ENCODE measurements around the gene AURKA. TPM values are rescaled to one million over a fixed set of nuclear protein-coding genes. Genes with fewer than 3 reads are reported as not detected.
"Not testable (repeated sequence)": the region's sequence is repeated elsewhere in the genome, so short reads cannot be mapped to it uniquely, and the experiment has no call there.

AURKA gene
- polyA plus RNA-seq, 3 donors from 2014 or later = 1.1 to 2.2 (median 1.8) TPM

DNA sequence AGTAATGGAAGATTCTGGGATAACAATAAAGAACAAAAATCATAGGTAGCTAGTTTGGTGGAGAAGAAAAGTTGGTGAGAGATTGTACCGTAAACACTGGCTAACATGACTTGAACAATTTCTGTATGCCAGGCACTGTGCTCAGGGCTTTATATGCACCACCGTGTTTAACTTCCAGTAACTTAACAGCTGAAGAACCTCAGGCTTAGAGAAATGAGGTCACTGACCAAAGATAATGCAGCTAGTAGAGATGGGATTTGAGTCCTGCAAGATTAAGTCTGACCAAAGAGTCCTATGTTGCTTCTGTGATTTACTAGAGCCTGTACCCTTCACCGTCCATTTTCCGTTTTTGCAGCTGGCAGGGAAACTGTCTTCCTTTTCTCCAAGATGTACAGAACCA lies 3.2 kb upstream of the AURKA start:
- H3K4me3 Mint-ChIP-seq = no peak overlapping the region
- H3K4me1 Mint-ChIP-seq = peaks cover 5 to 25% of the 10 kb centered on the region in 2 donors
- H3K27me3 Mint-ChIP-seq (ENCODE audit: low read depth in 3 of 3) = no peaks in the 10 kb centered on the region
- peaks cover 18 to 35% (median 19%) of the 10 kb centered on the region in 3 donors for H3K36me3 Mint-ChIP-seq
- no peak for DNase-seq
- no peaks in the 10 kb centered on the region for H3K9me3 Mint-ChIP-seq
- H3K27ac Mint-ChIP-seq = peak overlapping the region in 2 of 6 donors; percentile 55

DNA sequence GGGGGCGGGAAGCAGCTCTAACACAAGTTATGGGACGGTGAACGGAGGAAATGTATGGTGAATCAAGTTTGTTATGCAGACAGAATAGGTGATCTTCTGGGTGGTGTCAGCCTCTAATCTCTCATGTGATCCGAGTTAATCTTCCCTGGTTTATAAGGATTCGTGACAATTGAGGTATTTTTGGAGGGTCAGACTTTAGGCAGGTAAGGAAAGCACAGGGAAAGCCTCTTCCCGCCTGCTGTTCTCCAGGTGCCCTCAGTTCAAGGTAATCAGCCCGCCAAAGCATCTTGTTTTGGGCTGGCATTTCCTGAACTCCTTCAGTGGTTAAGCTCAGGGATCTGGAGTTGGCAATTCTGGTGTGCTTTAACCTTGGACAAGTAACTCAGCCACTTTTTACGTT lies 1.6 kb upstream of the AURKA start:
- H3K4me3 Mint-ChIP-seq = no peak overlapping the region
- peaks cover 16 to 26% (median 18%) of the 10 kb centered on the region in 3 donors for H3K36me3 Mint-ChIP-seq
- H3K27ac Mint-ChIP-seq = peak overlapping the region in 1 of 6 donors; percentile 70
- no peaks in the 10 kb centered on the region for H3K27me3 Mint-ChIP-seq (ENCODE audit: low read depth in 3 of 3)
- H3K9me3 Mint-ChIP-seq = no peaks in the 10 kb centered on the region
- peaks cover 0 to 23% of the 10 kb centered on the region in 2 donors for H3K4me1 Mint-ChIP-seq
- DNase-seq = no peak

DNA sequence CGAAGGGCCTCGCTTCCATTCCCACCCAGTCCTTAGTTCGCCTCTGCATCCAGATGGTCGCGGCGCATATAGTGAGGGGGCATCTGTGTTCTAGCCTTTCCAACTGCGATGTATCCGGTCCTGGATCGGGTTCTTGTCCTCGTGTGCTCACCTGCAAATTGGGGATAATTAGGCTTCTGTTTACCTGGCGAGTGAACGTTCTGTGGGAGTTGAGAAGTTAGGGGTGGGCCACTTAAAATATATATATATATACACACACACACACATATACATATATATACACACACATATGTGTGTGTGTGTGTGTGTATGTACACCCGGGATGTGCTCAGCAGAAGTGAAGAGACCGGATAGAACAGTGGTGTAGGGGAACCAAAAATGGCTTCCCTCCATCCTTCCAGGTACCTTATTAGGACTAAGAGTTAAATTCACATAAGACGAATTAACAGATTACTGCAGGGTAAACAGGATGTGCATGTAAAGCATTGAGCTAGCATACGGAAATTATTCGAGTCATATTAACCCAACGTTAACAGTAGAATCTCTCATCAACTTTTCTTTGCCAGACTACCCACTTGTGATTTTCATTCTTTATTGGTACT lies 967 bp upstream of the AURKA start:
- H3K27me3 Mint-ChIP-seq (ENCODE audit: low read depth in 3 of 3) = no peaks in the 10 kb centered on the region
- peaks cover 0 to 23% of the 10 kb centered on the region in 2 donors for H3K4me1 Mint-ChIP-seq
- peak overlapping the region in 1 of 6 donors; percentile 70 for H3K27ac Mint-ChIP-seq
- H3K36me3 Mint-ChIP-seq = peaks cover 16 to 23% (median 18%) of the 10 kb centered on the region in 3 donors
- no peak overlapping the region for H3K4me3 Mint-ChIP-seq
- peak in 1 of 3 donors; percentile 11 for DNase-seq
- H3K9me3 Mint-ChIP-seq = no peaks in the 10 kb centered on the region

DNA sequence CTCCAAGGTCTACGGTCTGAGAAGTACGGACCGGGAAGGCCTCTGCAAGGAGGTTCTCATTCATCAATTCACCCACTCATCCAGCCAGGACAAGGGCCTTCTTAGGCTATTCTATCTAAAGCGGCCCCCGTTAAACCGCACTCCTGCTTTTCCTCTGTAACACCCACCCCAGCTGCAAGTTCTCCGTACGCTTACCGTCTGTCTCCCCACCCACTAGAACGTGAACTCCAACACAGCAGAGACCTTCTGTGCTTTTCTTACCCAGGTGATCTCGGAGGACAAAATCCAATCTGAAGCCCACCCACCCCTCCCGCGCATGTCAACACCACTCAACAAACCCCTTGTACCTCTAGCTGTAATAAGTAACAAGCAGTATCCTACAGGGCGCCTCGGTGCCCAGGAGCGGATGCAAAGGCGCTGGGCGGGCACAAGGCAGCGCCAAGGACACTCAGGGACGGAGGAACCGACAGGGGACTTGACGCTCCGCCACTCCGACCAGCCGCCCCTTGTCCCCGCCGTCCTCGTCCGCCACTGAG lies 351 bp downstream of the AURKA start:
- H3K36me3 Mint-ChIP-seq = peaks cover 11 to 14% (median 11%) of the 10 kb centered on the region in 3 donors
- no peak overlapping the region for H3K4me3 Mint-ChIP-seq
- H3K27ac Mint-ChIP-seq = no peak overlapping the region
- H3K4me1 Mint-ChIP-seq = peaks cover 0 to 23% of the 10 kb centered on the region in 2 donors
- H3K27me3 Mint-ChIP-seq (ENCODE audit: low read depth in 3 of 3) = no peaks in the 10 kb centered on the region
- H3K9me3 Mint-ChIP-seq = no peaks in the 10 kb centered on the region
- no peak for DNase-seq

DNA sequence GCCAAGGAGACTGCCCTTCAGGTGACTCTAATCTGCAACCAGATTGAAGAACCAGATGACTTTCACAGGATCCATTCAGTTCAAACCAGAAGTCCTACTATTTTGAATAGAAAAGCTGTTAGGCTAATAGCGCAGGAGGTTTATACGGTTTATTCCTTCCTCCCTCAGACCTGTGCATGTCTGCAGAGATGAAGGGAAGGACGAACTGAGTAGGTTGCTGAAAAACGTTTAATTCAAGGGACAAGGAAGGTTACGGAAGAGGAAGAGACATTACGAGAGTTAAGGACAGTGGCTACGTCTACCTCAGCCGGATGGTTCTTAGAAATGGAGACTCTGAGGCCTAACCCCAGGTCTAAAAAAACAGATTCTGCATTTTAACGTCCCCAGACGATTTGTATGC lies 978 bp downstream of the AURKA start:
- Mint-ChIP-seq H3K4me3 (no peak overlapping the region), H3K27ac (peak overlapping the region in 2 of 6 donors; percentile 60 to 85), H3K9me3 (no peaks in the 10 kb centered on the region), H3K4me1 (peaks cover 0 to 23% of the 10 kb centered on the region in 2 donors), H3K36me3 (peaks cover 11 to 17% (median 11%) of the 10 kb centered on the region in 3 donors), H3K27me3 (ENCODE audit: low read depth in 3 of 3) (no peaks in the 10 kb centered on the region)
- DNase-seq = no peak

DNA sequence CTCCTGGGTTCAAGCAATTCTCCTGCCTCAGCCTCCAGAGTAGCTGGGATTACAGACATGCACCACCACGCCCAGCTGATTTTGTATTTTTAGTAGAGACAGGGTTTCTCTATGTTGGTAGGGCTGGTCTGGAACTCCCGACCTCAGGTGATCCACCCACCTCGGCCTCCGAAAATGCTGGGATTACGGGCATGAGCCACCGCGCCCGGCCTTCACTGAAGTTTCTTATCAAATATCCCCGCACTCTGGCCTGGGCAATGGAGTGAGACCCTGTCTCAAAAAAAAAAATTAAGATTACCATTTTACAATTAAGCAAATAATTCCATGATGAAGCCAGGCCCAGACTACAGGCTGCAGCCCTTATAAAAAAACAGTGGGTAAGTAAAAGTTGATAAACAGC lies 1.6 kb downstream of the AURKA start:
- not testable (repeated sequence) for H3K27ac Mint-ChIP-seq; H3K27me3 Mint-ChIP-seq (ENCODE audit: low read depth in 3 of 3); DNase-seq; H3K9me3 Mint-ChIP-seq; H3K4me3 Mint-ChIP-seq
- Mint-ChIP-seq H3K4me1 (peaks cover 0 to 23% of the 10 kb centered on the region in 2 donors), H3K36me3 (peaks cover 9 to 11% (median 9%) of the 10 kb centered on the region in 3 donors)

DNA sequence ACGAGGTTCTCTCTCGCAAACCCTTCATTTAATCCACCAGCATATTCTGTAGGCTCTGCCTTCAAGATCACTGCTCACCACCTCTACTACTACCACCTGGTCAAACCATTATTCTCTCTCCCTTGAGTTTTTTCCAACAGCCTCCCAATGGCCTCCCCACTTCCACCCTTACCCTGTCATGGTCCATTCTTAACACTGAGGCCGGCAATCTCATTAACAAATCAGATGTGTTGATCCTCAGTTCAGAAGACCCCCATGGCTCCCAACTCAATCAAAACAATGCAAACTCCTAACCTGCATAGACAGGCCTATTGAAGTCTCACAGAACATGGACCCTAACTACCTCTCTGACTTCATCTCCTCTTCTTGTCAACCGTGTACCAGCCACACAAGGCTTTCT lies 2.2 kb downstream of the AURKA start:
- Mint-ChIP-seq H3K27ac (peak overlapping the region in 1 of 6 donors; percentile 13), H3K4me1 (peaks cover 0 to 20% of the 10 kb centered on the region in 2 donors), H3K27me3 (ENCODE audit: low read depth in 3 of 3) (no peaks in the 10 kb centered on the region), H3K36me3 (peaks cover 8% of the 10 kb centered on the region in 3 donors), H3K4me3 (peak overlapping the region in 1 of 5 donors; percentile 8), H3K9me3 (no peaks in the 10 kb centered on the region)
- no peak for DNase-seq

DNA sequence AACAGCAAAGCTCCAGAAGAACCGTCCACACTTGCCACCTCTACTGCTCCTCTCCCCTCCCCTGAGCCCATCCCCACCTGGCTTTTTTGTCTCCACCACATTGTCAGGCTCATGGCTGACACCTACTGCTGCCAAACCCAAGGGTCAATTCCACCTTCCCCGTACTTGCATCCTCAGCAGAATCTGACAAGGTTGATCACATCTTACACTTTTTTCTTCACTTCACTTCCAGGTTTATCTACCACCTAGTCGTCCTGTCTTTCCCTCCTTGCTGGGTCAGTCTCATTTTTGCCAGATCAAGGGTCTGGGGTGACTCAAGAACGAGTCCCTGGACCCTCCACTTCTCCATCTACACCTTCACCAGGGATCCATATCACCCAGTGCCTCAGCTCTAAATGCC lies 3.1 kb downstream of the AURKA start:
- Mint-ChIP-seq H3K36me3 (peaks cover 8% of the 10 kb centered on the region in 3 donors), H3K4me1 (peaks cover 0 to 15% of the 10 kb centered on the region in 2 donors), H3K9me3 (no peaks in the 10 kb centered on the region), H3K27ac (no peak overlapping the region), H3K27me3 (ENCODE audit: low read depth in 3 of 3) (no peaks in the 10 kb centered on the region), H3K4me3 (no peak overlapping the region)
- DNase-seq = no peak

DNA sequence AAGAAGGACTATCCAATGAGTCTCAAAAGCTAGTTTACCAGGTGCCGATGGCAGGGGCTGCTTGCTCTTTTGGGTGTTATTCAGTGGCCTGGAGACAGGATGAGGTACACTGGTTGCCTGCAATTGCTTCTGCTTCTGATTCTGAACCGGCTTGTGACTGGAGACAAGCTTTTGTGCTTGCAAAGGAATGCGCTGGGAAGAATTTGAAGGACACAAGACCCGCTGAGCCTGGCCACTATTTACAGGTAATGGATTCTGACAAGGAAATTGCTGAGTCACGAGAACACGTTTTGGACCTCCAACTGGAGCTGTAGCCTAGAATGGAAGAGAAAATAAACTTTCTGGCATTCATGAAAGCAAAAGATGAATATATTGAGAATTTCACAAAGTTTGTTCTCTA lies 5.8 kb downstream of the AURKA start:
- Mint-ChIP-seq H3K4me1 (peaks cover 0 to 6% of the 10 kb centered on the region in 2 donors), H3K4me3 (no peak overlapping the region)

DNA sequence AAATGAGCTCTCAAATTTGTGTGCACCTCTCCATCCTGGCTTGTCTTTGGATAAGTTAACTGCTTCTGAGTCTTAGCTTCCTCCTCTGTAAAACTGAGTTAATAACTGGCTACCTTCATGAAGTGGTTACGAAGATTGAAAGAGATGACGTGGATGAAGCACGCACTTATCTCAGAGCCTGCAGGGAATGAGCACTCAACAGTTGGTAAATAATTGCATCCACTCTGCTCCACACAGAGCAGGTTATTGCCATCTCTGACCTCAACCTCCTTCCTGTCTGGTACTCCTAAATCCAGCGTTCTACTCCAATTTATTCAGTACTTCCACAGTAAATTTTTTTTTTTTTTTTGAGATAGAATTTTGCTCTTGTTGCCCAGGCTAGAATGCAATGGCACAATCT lies 6.9 kb downstream of the AURKA start:
- peaks cover 0 to 1% of the 10 kb centered on the region in 2 donors for H3K4me1 Mint-ChIP-seq
- DNase-seq = no peak
- H3K27me3 Mint-ChIP-seq (ENCODE audit: low read depth in 3 of 3) = no peaks in the 10 kb centered on the region
- H3K27ac Mint-ChIP-seq = no peak overlapping the region
- peaks cover 8% of the 10 kb centered on the region in 3 donors for H3K36me3 Mint-ChIP-seq
- no peaks in the 10 kb centered on the region for H3K9me3 Mint-ChIP-seq
- H3K4me3 Mint-ChIP-seq = no peak overlapping the region

More for the DNA sequence above, 5.8 kb downstream of the AURKA start:
- Mint-ChIP-seq H3K27ac (no peak overlapping the region), H3K27me3 (ENCODE audit: low read depth in 3 of 3) (no peaks in the 10 kb centered on the region), H3K9me3 (no peaks in the 10 kb centered on the region), H3K36me3 (peaks cover 8% of the 10 kb centered on the region in 3 donors)
- no peak for DNase-seq

DNA sequence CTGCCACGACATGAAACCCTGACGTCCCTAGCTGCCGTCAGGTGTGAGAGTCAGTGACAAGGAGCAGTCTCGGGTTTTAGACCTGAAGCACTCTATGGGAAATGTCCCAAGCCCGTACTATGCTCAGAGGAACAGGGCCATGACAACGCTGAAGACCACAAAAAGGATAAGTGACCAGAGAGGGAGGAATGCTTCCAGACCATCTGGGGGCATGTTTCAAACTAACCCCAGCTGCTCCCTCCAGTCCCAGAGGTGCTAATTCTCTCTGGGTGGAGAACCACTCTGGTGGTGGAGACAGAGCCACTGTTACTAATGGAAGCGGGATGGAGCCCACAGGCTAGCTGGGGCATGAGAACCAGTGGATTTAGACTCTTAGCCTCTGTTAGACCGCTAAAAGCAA lies 8.7 kb downstream of the AURKA start:
- no peak overlapping the region for H3K4me3 Mint-ChIP-seq
- no peak for DNase-seq
- H3K36me3 Mint-ChIP-seq = peaks cover 0 to 5% (median 0%) of the 10 kb centered on the region in 3 donors
- H3K9me3 Mint-ChIP-seq = no peaks in the 10 kb centered on the region
- H3K4me1 Mint-ChIP-seq = no peaks in the 10 kb centered on the region
- H3K27me3 Mint-ChIP-seq (ENCODE audit: low read depth in 3 of 3) = no peaks in the 10 kb centered on the region
- H3K27ac Mint-ChIP-seq = no peak overlapping the region

DNA sequence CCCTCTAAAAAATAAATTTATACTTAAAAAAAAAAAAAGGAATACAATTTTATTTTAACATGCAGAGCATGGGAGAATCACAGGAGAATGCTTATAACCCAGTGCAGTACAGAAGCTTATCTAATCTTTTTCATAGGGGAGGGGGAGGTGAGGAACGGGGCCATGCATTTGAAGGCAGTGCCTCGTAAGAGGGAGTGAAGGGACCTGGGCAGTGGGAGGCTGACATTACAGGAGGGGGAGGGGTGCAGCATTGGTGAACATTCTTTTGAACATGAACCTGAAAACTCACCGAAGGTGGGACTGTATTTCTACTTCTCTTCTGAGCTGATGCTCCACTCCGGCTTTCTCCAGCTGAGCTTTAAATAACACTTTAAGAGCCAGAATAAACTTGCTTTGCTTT lies 9.3 kb downstream of the AURKA start:
- H3K9me3 Mint-ChIP-seq = no peaks in the 10 kb centered on the region
- peaks cover 0 to 5% (median 0%) of the 10 kb centered on the region in 3 donors for H3K36me3 Mint-ChIP-seq
- H3K27ac Mint-ChIP-seq = no peak overlapping the region
- no peak for DNase-seq
- no peaks in the 10 kb centered on the region for H3K4me1 Mint-ChIP-seq
- no peak overlapping the region for H3K4me3 Mint-ChIP-seq
- no peaks in the 10 kb centered on the region for H3K27me3 Mint-ChIP-seq (ENCODE audit: low read depth in 3 of 3)

DNA sequence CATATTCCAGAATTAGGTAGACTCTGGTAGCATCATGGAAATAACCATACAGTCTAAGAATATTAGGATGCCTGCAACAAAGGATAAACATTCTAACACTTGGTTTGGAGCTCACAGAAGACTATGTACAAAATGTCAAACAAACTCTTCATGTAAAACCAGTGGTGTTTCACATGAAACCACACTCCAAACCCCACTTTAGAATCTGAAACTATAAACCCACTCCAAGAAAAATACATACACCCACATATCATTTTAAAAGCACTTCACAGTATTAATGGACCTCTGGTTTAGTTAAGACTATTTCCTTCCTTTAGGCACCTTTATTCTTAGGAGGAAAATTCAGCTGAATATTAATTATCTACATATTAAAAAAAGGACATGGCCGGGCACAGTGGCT lies 10.5 kb downstream of the AURKA start:
- H3K4me1 Mint-ChIP-seq = peaks cover 0 to under 1% of the 10 kb centered on the region in 2 donors
- H3K27me3 Mint-ChIP-seq (ENCODE audit: low read depth in 3 of 3) = no peaks in the 10 kb centered on the region
- H3K27ac Mint-ChIP-seq = peak overlapping the region in 1 of 6 donors; percentile 46
- no peak for DNase-seq
- H3K36me3 Mint-ChIP-seq = peaks cover 0 to 4% (median 1%) of the 10 kb centered on the region in 3 donors
- no peaks in the 10 kb centered on the region for H3K9me3 Mint-ChIP-seq
- H3K4me3 Mint-ChIP-seq = no peak overlapping the region

DNA sequence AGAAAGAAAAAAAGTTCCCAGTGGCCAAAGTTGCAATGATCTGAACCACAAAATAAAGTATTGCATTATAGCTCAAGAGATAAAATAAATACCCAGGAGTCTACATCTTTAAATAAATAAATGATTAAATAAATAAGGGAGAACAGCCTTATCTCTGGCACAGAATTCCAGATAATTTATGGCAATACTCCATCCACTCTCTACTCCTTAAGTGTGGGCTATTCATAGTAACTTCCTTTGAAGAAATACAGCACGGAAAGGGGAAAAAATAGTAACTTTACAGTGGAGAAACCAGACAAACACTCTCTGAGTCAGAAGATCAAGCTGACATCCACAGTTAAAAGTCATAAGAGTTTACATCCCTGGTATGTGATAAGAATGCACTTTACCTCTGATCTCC lies 11.6 kb downstream of the AURKA start:
- Mint-ChIP-seq H3K4me3 (no peak overlapping the region), H3K27ac (no peak overlapping the region), H3K9me3 (no peaks in the 10 kb centered on the region), H3K36me3 (peaks cover 0 to 6% (median 0%) of the 10 kb centered on the region in 3 donors), H3K27me3 (ENCODE audit: low read depth in 3 of 3) (no peaks in the 10 kb centered on the region), H3K4me1 (peaks cover 0 to 2% of the 10 kb centered on the region in 2 donors)
- no peak for DNase-seq

DNA sequence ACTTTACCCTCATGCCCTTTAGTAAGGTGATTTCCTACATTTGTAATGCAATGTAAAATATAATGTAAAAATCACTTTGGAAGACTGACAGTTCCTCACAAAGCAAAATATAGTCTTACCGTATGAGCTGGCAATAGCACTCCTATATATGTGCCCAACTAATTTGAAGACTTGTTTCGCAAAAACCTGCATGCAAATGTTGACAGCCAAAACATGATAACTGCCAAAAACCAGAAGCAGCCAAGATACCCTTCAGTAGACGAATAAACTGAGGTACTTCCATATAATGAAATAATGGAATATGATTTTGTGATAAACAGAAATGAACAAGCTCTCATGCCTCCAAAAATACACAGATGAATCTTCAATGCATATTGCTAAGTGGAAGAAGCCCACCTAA lies 13.6 kb downstream of the AURKA start:
- Mint-ChIP-seq H3K27me3 (ENCODE audit: low read depth in 3 of 3) (no peaks in the 10 kb centered on the region), H3K36me3 (peaks cover 0 to 6% (median 0%) of the 10 kb centered on the region in 3 donors), H3K4me1 (peaks cover 0 to 2% of the 10 kb centered on the region in 2 donors), H3K9me3 (no peaks in the 10 kb centered on the region), H3K27ac (no peak overlapping the region), H3K4me3 (no peak overlapping the region)
- no peak for DNase-seq
